Measurements from ENCODE around the gene TAGLN3. TPM values are rescaled to one million over a fixed set of nuclear protein-coding genes. Genes with fewer than 3 reads are reported as not detected.

Gene TAGLN3
- total RNA-seq, result not detected in 2 replicates

GRCh38 chr3:111998636-111999483 is at the start of gene TAGLN3:
TAGLN3 (plus strand) TSS chr3:111998922; CDS start chr3:111999423, 501 bp downstream.

GRCh38 chr3:111978583-111979433 is 19.9 kb upstream of the TAGLN3 start, which contains the start of gene ABHD10:
ABHD10 (plus strand) TSS chr3:111979026; CDS start chr3:111979062, 36 bp downstream.

GRCh38 chr3:112034436-112034835 is 35.7 kb downstream of the TAGLN3 start, which contains the start of gene TMPRSS7:
TMPRSS7 (plus strand) TSS chr3:112034736; CDS start chr3:112034846, 110 bp downstream.

Other genes starting within 250 kb of the TAGLN3 start
- gene PHLDB2, start 139.7 kb upstream of the TAGLN3 start, total RNA-seq, result 21.7 and 22.9 TPM in 2 replicates
- 34.5 and 38.2 TPM in 2 replicates for gene ABHD10, start 19.9 kb upstream of the TAGLN3 start, total RNA-seq
- gene TMPRSS7, start 35.8 kb downstream of the TAGLN3 start, total RNA-seq, result not detected in 2 replicates
- 5.1 and 5.8 TPM in 2 replicates for gene C3orf52, start 87.5 kb downstream of the TAGLN3 start, total RNA-seq
- gene GCSAM, start 134.3 kb downstream of the TAGLN3 start, total RNA-seq, result not detected in 2 replicates

Measured in articular chondrocyte of knee joint (primary cell).